ENCODE results near the gene FREM1.

DNA sequence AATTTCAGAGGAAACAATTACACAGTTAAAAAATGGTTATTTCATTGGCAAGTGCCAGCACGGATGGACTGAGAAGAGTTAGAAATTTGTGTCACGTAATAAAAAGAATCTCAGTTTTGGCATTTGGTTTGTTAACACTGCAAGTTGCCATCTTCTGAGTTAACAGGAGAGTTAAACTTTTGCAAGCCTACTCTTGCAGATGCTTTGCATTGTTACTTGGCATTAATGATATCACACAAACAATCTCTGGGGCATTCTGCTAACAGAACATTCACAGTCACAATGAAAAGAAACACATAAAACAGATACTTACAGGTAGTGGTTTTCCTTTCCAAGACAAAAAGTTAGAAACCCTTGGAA lies 647 bp downstream of the FREM1 start:
- no peak for TF ChIP-seq CTCF (IDR thresholded peaks at IDR 0.05 in 4 of 5, conservative IDR thresholded peaks at IDR 0.05 in 1 of 5)
- TF ChIP-seq POLR2A (IDR thresholded peaks at IDR 0.05), result no peak
